HEK293T (cell line): ENCODE results near the gene CLMN.

Experiments
- CTCF ChIA-PET: fragments of 350-600 bp; formaldehyde crosslinking; extraction: SDS; loops from one replicate; lab custom pipeline; 2021; ENCODE audit warnings: antibody characterized with exemption, inconsistent platforms; lab: Yijun Ruan, JAX
- POLR2A ChIA-PET: fragments of 350-600 bp; formaldehyde crosslinking; extraction: SDS; loops from one replicate; lab custom pipeline; 2020; ENCODE audit warnings: antibody characterized with exemption, inconsistent platforms; lab: Yijun Ruan, JAX
- DNase-seq: peaks from one replicate; pipeline ENCODE4 v3.0.0; 2012; ENCODE audit warnings: mixed read lengths; ENCODE audit errors: extremely low spot score
- ARNT ChIP-seq: fragments of 450-650 bp; IDR thresholded peaks from 2 replicates; pipeline ENCODE4 v1.6.1; 2017; ENCODE audit warnings: mild to moderate bottlenecking
- BHLHE40 ChIP-seq: fragments of 450-650 bp; IDR thresholded peaks from 2 replicates; pipeline ENCODE4 v1.6.1; 2016; ENCODE audit warnings: mild to moderate bottlenecking, moderate library complexity, borderline replicate concordance
- CTBP1 ChIP-seq: fragments of 450-650 bp; IDR thresholded peaks from 2 replicates; pipeline ENCODE4 v1.6.1; 2016; ENCODE audit warnings: borderline replicate concordance
- ELF4 ChIP-seq: fragments of 450-650 bp; IDR thresholded peaks from 2 replicates; pipeline ENCODE4 v1.6.1; 2017; ENCODE audit warnings: antibody characterized with exemption
- FOXA1 ChIP-seq: fragments of 450-650 bp; IDR thresholded peaks from 2 replicates; pipeline ENCODE4 v1.6.1; 2016; ENCODE audit warnings: mild to moderate bottlenecking
- FOXK2 ChIP-seq: fragments of 450-650 bp; IDR thresholded peaks from 2 replicates; pipeline ENCODE4 v1.6.1; 2016; ENCODE audit warnings: mild to moderate bottlenecking
- FOXM1 ChIP-seq: fragments of 450-650 bp; IDR thresholded peaks from 2 replicates; pipeline ENCODE4 v1.6.1; 2017; ENCODE audit warnings: mild to moderate bottlenecking, borderline replicate concordance
- HDGF ChIP-seq: fragments of 450-650 bp; IDR thresholded peaks from 2 replicates; pipeline ENCODE4 v1.6.1; 2017; ENCODE audit warnings: antibody characterized with exemption, borderline replicate concordance
- L3MBTL2 ChIP-seq: fragments of 450-650 bp; conservative IDR thresholded peaks from 2 replicates; pipeline ENCODE4 v1.6.1; 2016; ENCODE audit warnings: mild to moderate bottlenecking
- LEF1 ChIP-seq: fragments of 450-650 bp; IDR thresholded peaks from 2 replicates; pipeline ENCODE4 v1.6.1; 2017; ENCODE audit warnings: mild to moderate bottlenecking, borderline replicate concordance
- NFRKB ChIP-seq: fragments of 450-650 bp; IDR thresholded peaks from 2 replicates; pipeline ENCODE4 v1.6.1; 2016; ENCODE audit warnings: mild to moderate bottlenecking, moderate library complexity
- SP1 ChIP-seq: fragments of 450-650 bp; IDR thresholded peaks from 2 replicates; pipeline ENCODE4 v1.6.1; 2017
- SUZ12 ChIP-seq: fragments of 450-650 bp; IDR thresholded peaks from 2 replicates; pipeline ENCODE4 v1.6.1; 2016; ENCODE audit warnings: mild to moderate bottlenecking
- TARDBP ChIP-seq: fragments of 450-650 bp; IDR thresholded peaks from 2 replicates; pipeline ENCODE4 v1.6.1; 2016
- ZNF384 ChIP-seq: fragments of 450-650 bp; IDR thresholded peaks from 2 replicates; pipeline ENCODE4 v1.6.1; 2016
- TF ChIP-seq, protein P1 (sequence below): fragments of 450-650 bp; IDR thresholded peaks from 2 replicates; pipeline ENCODE4 v1.6.1; 2016

Gene CLMN

GRCh38 chr14:95346266-95346665 lies 26.6 kb upstream of the CLMN start:
- DNase-seq = no peak
- ChIA-PET POLR2A (no interaction called here), CTCF (no interaction called here)
- TF ChIP-seq, protein P1, sequence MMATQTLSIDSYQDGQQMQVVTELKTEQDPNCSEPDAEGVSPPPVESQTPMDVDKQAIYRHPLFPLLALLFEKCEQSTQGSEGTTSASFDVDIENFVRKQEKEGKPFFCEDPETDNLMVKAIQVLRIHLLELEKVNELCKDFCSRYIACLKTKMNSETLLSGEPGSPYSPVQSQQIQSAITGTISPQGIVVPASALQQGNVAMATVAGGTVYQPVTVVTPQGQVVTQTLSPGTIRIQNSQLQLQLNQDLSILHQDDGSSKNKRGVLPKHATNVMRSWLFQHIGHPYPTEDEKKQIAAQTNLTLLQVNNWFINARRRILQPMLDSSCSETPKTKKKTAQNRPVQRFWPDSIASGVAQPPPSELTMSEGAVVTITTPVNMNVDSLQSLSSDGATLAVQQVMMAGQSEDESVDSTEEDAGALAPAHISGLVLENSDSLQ = no peak
- TF ChIP-seq HDGF (no peak), FOXM1 (no peak), ZNF384 (no peak), ARNT (no peak), SUZ12 (no peak)

DNA sequence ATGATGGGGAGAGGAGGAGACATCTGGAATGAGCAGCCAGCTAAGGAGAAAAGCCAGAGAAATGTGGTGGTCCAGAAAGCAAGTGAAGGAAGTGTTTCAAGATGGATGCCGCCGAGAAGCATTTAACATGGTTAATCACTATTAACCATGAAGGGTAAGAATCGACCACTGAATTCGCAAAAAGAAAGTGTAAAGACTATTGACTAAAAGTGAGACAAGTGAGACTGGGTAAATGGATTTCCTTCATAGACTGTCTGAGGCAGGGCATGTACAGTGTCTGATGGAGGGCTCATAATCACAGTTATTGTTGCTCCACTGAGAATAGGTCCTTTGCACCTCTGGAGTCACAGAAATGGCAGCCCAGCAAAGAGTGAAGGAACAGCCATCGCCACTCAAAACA lies 25.3 kb upstream of the CLMN start:
- no peak for DNase-seq
- POLR2A ChIA-PET = no interaction called here

GRCh38 chr14:95344536-95344935 lies 24.8 kb upstream of the CLMN start:
- DNase-seq = no peak
- CTCF ChIA-PET = interaction anchor here (0.7 kb wide), 1 partner anchor 17 kb away, joined by 4 read pairs; no protein-coding TSS in a partner anchor
- no peak for TF ChIP-seq BHLHE40
- TF ChIP-seq, protein P1 = no peak
- TF ChIP-seq CTBP1 = no peak
- TF ChIP-seq FOXA1 = no peak
- no peak for TF ChIP-seq FOXK2
- TF ChIP-seq SUZ12 = no peak
- no peak for TF ChIP-seq NFRKB
- TF ChIP-seq ZNF384 = no peak
- TF ChIP-seq HDGF = no peak
- TF ChIP-seq FOXM1 = no peak
- no peak for TF ChIP-seq ARNT
- no peak for TF ChIP-seq L3MBTL2
- TF ChIP-seq SP1 = no peak
- POLR2A ChIA-PET = no interaction called here

More for the DNA sequence above, 25.3 kb upstream of the CLMN start:
- TF ChIP-seq LEF1 (no peak), FOXA1 (no peak), ARNT (no peak)
- CTCF ChIA-PET = interaction anchor here (0.7 kb wide), 1 partner anchor 17 kb away, joined by 4 read pairs; no protein-coding TSS in a partner anchor

- ChIA-PET POLR2A (no interaction called here), CTCF (no interaction called here)
- TF ChIP-seq ZNF384 (no peak), LEF1 (no peak), TARDBP (no peak), BHLHE40 (no peak), L3MBTL2 (no peak), CTBP1 (no peak), FOXA1 (no peak)
- no peak for DNase-seq
These were observed 21.9 kb upstream of the CLMN start for GRCh38 chr14:95341564-95341963.

GRCh38 chr14:95341115-95341514 lies 21.4 kb upstream of the CLMN start:
- no peak for TF ChIP-seq NFRKB
- TF ChIP-seq FOXM1 = no peak
- no peak for TF ChIP-seq ARNT
- TF ChIP-seq CTBP1 = no peak
- no peak for TF ChIP-seq HDGF
- TF ChIP-seq, protein P1 = no peak
- no peak for TF ChIP-seq FOXK2
- no peak for TF ChIP-seq SP1
- TF ChIP-seq SUZ12 = no peak
- no peak for TF ChIP-seq ELF4
- TF ChIP-seq ZNF384 = no peak
- no peak for TF ChIP-seq LEF1
- no peak for TF ChIP-seq L3MBTL2
- no peak for DNase-seq
- CTCF ChIA-PET = no interaction called here
- POLR2A ChIA-PET = no interaction called here

DNA sequence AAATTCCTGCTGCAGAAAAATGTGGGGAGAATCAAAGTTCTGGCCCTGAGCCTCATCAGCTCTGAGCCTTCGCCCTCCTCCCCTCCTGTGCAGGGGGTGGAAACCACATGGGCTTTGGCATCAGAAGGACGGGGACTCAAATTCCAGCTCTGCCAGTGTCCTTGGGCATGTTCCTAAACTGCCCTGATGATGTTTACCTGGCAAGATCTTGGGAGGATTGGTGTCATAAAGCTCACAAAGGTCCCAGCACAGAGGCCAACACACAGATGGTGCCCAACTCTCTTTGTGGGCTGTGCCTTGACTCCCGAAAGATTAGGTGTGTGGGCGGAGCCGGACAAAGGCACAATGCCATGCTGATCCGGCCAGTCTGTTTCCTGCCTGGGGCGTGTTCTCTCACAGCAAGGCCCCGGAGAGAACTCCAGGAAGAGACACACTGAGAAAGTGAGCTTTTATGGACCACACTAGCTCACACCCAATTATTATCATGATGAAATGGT lies 20.5 kb upstream of the CLMN start:
- TF ChIP-seq, protein P1 = no peak
- no peak for TF ChIP-seq BHLHE40
- no peak for TF ChIP-seq LEF1
- TF ChIP-seq NFRKB = no peak
- no peak for TF ChIP-seq ARNT
- ChIA-PET POLR2A (no interaction called here), CTCF (no interaction called here)
- no peak for DNase-seq
